ENCODE results near the gene TECRL.
A peak's percentile ranks its signal among the peaks of the same experiment; 100 is the strongest.

The TECRL gene

DNA sequence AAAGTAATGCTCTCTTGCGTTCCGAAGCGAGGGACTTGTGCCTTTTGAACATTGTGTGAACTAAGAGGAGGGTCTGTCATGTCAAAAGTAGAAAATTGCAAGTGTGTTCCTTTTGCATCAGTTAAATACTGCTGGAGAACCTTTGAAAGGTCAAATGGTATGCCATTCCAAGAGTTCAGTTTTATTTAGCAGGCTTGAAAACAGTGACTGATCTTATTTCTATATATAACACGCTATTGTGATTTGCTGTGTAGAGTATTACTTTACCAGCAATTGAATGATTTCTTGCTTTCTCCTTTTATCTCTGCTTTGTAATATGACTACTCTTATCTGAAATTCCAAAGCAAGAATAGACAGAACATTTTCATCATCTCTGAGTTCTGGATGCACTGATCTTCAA, at the start of gene TECRL:
Gene TECRL, minus strand, starts transcription at position 151 of the 400 bp plus-strand sequence. Its CDS starts 99 bp downstream, at position 52.
- DNase-seq (ENCODE audit: low spot score) = no peak

DNA sequence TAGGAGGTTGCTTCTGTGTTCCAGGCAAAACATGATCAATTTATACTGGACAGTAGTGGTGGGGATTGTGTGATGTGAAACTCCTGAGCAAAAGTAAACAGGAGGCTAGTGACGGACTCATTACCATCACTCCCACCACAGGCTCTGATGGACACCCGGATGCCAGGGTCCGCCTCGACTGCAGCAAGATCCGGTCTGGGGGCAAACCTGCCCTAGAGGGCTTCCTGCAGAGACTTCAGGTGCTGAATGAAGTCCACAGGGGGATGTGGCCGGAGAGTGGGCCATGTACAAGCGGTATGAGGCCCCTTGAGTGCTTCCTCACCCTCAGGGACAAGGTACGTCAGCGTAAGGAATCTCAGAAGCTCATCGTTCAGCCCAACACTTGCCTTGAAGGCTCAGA, 23.4 kb upstream of the TECRL start:
- no peak for DNase-seq (ENCODE audit: low spot score)

DNA sequence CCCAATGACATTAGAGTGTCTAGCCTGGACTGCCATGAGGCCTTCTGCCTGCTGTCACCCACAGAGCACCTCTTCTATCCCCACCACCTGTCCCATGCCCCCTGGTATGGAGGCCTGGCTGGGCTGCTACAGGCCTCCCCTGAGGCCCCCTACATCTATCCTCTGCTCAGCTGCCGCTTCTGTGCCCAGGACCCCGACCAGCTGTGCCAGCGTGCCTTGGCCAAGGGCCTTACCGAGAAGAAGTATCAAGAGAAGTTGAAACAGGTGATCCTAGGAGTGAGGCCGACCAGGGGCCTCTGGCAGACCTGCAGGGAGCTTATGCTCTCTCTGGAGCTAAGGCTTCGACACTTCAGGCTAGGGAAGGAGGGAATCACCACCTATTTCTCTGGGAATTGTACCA, 21.7 kb upstream of the TECRL start:
- DNase-seq (ENCODE audit: low spot score) = no peak

DNA sequence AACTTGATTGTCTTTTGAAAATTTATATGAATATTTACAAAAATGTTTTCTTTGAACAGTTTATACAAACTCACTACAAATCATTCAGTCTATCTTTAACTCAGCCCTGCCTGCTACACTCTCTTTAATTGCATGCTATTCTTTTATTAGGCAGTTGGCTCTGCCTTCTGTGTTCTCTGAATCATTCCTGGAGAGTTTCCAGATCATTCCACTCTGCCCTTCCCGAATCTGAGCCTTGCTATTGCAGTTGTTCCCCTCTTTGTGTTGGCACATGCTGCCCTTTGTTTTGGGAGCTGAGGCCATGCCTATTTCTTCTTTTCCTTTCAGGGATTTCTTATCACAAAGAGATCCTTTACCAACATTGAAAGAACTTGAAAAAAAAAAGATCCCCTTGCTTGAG, 8.7 kb upstream of the TECRL start:
- DNase-seq (ENCODE audit: low spot score) = peak; percentile 40

- DNase-seq (ENCODE audit: low spot score) = no peak
These were observed 2.2 kb downstream of the TECRL start for GRCh38 chr4:64407000-64407399.

- no peak for DNase-seq (ENCODE audit: low spot score)
These were observed 3.5 kb downstream of the TECRL start for GRCh38 chr4:64405761-64406160.

GRCh38 chr4:64402684-64403083, 6.6 kb downstream of the TECRL start:
- no peak for DNase-seq (ENCODE audit: low spot score)

DNA sequence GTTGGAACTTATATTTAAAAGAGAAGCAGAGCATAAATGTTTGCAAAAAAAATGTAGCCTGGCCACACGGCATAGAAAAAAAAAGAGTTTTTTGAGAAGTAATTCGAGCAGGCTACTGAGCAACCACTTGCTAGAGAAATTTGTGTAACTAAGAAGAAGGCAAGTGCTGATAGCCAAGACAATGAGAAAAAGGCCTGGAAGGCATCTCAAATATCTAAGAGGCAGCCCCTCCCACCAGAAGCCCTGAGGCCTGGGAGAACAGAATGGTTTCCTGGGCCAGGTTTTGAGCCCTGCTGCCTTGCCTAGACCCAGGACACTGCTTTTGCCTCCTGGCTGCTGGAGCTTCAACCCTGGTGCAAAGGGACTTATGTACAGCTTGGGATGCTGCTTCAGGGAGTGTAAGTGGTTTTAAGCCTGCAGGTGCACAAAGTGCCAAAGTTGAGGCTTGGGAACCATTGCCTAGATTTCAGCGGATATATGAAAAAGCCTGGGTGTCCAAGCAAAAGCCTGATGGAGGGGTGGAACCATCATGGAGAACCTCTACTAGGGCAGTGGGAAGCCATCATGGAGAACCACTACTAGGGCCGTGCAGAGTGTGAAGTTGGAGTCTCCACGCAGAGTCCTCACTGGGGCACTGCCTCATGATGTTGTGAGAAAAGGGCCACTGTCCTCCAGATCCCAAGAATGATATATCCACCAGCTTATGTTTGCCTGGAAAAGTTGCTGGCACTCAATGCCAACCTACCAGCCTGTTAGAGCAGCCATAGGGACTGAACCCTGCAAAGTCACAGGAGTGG, 9.7 kb downstream of the TECRL start:
- no peak for DNase-seq (ENCODE audit: low spot score)

DNA sequence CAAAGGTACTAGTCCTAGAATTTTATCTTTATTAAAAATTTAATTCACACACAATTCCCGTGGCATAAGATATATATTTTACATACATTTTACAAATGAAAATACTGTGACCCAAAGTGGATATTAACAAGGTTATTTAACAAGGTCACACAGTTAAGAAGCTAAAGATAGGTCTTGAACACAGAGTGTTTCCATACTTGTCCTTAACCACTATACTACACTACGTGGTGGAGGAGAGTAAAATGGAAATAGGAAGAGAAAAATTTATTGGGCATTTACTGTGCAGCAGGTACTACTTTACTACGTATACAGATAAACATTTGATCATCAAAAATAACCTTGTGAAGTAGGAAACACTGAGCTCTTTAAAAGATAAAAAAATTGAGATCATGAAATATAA, 14.8 kb downstream of the TECRL start:
- no peak for DNase-seq (ENCODE audit: low spot score)

DNA sequence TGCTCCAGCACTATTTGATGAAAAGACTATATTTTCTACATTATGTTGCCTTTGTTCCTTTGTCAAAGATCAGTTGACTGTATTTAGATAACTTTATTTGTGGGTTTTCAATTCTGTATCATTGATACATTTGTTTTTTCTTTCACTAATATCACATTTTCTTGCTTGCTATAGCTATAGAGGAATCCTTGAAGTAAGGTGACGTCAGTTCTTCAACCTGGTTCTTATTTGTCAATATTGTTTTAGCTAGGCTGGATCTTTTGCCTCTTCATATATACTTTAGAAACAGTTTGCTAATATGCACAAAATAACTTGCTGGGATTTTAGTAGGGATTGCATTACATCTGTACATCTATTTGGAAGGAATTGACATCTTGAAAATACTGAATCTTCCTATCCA, 21.0 kb downstream of the TECRL start:
- DNase-seq (ENCODE audit: low spot score) = no peak

- DNase-seq (ENCODE audit: low spot score) = no peak
These were observed 24.0 kb downstream of the TECRL start for GRCh38 chr4:64385220-64385619.

DNA sequence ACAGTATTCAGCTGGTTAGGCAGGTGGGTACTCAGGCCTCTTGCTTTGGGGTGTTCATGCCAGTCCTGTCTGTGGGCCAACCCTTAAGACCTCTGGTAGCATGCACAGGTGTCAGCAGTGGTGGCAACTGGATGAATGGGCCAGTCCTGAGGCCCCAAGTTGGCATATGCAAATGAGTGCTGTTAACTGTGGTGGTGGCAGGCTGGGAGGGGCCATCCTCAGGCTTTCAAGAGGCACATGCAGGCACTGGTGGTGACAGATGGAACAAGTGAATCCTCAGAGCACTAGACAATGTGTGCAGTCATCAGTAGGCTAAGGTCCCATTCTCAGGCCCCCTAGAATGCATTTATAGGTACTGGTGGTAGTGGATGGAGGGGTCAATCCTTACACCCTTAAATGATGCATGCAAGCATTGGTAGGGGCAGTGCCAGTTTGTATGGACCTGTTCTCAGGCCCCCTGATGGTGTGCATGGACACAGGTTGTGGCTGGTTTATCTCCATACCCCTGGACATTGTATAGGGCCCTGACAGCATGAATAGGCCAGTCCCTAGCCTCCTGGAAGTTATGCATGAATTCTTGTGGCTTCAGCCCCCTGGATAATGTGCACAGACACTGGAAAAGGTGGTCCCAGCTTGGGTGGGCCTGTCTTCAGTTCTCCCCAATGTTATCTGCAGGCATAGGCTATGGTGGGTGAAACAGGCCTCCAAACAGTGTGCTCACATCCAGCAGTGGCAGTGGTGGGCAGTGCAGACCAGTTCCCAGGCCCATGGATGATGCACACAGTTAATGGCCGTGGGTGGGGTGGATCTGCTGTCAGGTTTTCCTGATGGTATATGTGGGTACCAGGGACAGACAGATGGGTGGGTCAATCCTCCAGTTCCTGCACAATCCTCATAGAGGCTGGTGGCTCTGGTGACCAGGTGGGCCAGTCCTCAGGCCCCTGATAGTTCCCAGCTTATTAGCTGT, 24.7 kb downstream of the TECRL start:
- no peak for DNase-seq (ENCODE audit: low spot score)

DNA sequence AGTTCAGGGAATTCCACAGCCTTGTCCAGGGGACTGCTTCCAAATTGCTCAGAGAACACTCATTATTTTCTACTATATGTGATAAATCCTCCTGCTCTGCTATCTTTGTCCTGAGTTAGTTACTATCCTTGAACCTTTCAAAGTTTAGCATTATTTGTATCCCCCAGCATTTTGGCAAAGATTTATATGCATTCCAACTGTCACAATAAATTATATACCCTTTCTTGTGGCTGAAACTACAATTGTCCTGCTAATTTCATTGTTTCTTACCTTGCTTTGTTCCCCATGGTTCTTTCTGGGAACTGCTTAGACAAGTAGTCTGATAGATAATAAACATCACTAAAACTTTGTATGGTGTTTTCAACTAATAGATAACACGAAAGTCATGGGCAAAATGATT, 40.5 kb downstream of the TECRL start:
- DNase-seq (ENCODE audit: low spot score) = no peak

- no peak for DNase-seq (ENCODE audit: low spot score)
These were observed 47.9 kb downstream of the TECRL start for GRCh38 chr4:64361399-64361740.

GRCh38 chr4:64360664-64361398, 48.4 kb downstream of the TECRL start:
- no peak for DNase-seq (ENCODE audit: low spot score)

DNA sequence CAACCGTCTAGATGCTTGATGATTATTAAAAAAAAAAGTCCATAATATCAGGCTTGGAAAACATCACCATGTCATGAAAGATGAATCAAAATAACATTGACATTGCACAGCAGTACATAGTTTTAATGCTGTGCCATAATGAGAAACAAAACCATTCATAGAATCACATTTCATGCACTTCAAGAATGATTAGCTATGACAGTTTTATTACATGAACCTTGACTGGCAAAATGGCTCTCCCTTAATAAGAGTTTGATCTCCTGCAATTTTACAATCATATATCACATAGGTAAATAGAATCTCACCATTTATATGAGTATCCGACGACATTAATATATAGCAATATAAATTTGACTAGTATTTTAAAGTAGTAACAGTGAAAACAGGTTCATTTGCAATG, 49.8 kb downstream of the TECRL start:
- no peak for DNase-seq (ENCODE audit: low spot score)

DNA sequence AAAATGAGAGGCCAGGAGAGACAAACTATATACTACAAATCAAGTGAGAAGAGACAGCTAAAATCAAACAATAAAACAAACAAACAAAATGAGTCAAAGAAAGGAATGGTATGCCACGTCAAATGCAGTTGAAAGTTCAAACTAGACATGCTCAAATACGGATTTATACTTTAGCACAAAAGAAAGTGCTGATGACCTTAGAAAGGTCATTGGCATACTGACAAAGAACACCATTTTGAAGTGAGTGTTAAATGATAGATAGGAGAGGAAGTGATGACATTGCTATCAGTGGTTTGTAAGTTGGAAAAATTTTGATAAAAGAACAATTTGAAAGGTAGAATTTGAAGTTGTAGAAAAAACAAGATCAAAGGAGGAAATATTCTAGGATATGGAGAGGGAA, 55.3 kb downstream of the TECRL start:
- DNase-seq (ENCODE audit: low spot score) = no peak

- no peak for DNase-seq (ENCODE audit: low spot score)
These were observed 67.5 kb downstream of the TECRL start for GRCh38 chr4:64341711-64342110.

- no peak for DNase-seq (ENCODE audit: low spot score)
These were observed 68.8 kb downstream of the TECRL start for GRCh38 chr4:64340218-64341110.

DNA sequence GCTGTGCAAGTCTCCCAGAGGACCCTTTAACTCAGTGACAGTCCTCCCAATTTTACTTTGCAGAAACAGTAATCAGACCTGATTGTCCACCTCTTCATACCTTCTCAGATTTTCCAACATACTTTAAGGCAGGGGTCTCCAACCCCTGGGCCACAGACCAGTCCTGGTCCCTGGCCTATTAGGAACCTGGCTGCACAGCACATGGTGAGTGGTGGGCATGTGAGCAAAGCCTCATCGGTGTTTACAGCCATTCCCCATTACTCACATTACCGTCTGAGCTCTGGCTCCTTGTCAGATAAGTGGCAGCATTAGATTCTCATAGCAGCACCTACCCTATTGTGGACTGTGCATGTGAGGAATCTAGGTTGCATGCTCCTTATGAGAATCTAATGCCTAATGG, 74.3 kb downstream of the TECRL start:
- DNase-seq (ENCODE audit: low spot score) = no peak

- DNase-seq (ENCODE audit: low spot score) = no peak
These were observed 79.1 kb downstream of the TECRL start for GRCh38 chr4:64330143-64330542.

- no peak for DNase-seq (ENCODE audit: low spot score)
These were observed 82.0 kb downstream of the TECRL start for GRCh38 chr4:64327237-64327636.
